Measurements from ENCODE around the gene LINC00237. TPM values are rescaled to one million over a fixed set of nuclear protein-coding genes. Genes with fewer than 3 reads are reported as not detected.

Gene LINC00237
- polyA plus RNA-seq, 2 of the 4 experiments (the other 2 are of a cell fraction), result not detected

- Histone ChIP-seq H3K9me3 (no peaks in the 10 kb centered on the region), H3K4me3 (no peak overlapping the region), H3K27ac (no peak overlapping the region), H3K4me1 (no peaks in the 10 kb centered on the region), H3K4me2 (no peak overlapping the region)
- peak in 1 of 2 experiments; percentile 54; a peak in 1 of 6 replicates for ATAC-seq
- ChIA-PET CTCF (interaction anchor here (1.2 kb wide), 1 partner anchor 15 kb away, joined by 3 read pairs; no protein-coding TSS in a partner anchor), POLR2A (no interaction called here)
- no peak for FAIRE-seq
- WGBS (ENCODE audit: missing lambda C conversion rate), result 19% methylated on average over 12 of the region's 12 CpGs
- DNase-seq (ENCODE audit: low read depth in 1 of 2, low spot score in 1 of 2), result no peak
- no peak for TF ChIP-seq HOXB13 (CRISPR knock-in tag; IDR thresholded peaks at IDR 0.05; ENCODE audit: low read depth)
- TF ChIP-seq USF2 (IDR thresholded peaks at IDR 0.05), result no peak
- TF ChIP-seq ATOH8 (CRISPR knock-in tag; IDR thresholded peaks at IDR 0.05; ENCODE audit: low read depth), result no peak
- no peak for TF ChIP-seq EHMT2 (IDR thresholded peaks at IDR 0.05; ENCODE audit: low read depth)
- no peak for TF ChIP-seq RNF2 (IDR thresholded peaks at IDR 0.05; ENCODE audit: borderline replicate concordance, low read depth)
- no peak for TF ChIP-seq E2F6 (IDR thresholded peaks at IDR 0.05; ENCODE audit: borderline replicate concordance, low read depth)
- TF ChIP-seq SREBF2 (IDR thresholded peaks at IDR 0.05), result no peak
- no peak for TF ChIP-seq ESRRA (IDR thresholded peaks at IDR 0.05; ENCODE audit: borderline replicate concordance, low read length)
- TF ChIP-seq RCOR1 (IDR thresholded peaks at IDR 0.05; ENCODE audit: low read depth, low read length), result no peak
- TF ChIP-seq, protein P1, sequence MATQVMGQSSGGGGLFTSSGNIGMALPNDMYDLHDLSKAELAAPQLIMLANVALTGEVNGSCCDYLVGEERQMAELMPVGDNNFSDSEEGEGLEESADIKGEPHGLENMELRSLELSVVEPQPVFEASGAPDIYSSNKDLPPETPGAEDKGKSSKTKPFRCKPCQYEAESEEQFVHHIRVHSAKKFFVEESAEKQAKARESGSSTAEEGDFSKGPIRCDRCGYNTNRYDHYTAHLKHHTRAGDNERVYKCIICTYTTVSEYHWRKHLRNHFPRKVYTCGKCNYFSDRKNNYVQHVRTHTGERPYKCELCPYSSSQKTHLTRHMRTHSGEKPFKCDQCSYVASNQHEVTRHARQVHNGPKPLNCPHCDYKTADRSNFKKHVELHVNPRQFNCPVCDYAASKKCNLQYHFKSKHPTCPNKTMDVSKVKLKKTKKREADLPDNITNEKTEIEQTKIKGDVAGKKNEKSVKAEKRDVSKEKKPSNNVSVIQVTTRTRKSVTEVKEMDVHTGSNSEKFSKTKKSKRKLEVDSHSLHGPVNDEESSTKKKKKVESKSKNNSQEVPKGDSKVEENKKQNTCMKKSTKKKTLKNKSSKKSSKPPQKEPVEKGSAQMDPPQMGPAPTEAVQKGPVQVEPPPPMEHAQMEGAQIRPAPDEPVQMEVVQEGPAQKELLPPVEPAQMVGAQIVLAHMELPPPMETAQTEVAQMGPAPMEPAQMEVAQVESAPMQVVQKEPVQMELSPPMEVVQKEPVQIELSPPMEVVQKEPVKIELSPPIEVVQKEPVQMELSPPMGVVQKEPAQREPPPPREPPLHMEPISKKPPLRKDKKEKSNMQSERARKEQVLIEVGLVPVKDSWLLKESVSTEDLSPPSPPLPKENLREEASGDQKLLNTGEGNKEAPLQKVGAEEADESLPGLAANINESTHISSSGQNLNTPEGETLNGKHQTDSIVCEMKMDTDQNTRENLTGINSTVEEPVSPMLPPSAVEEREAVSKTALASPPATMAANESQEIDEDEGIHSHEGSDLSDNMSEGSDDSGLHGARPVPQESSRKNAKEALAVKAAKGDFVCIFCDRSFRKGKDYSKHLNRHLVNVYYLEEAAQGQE (IDR thresholded peaks at IDR 0.05), result no peak
Measured at GRCh38 chr20:21074605-21075336, 31.4 kb downstream of the LINC00237 start.

- Histone ChIP-seq H3K4me3 (no peak overlapping the region), H3K27ac (no peak overlapping the region), H3K4me1 (no peaks in the 10 kb centered on the region), H3K9me3 (no peaks in the 10 kb centered on the region), H3K4me2 (no peak overlapping the region)
- FAIRE-seq (peak; percentile 99), ATAC-seq (no peak), DNase-seq (ENCODE audit: low read depth in 1 of 2, low spot score in 1 of 2) (no peak)
- ChIA-PET POLR2A (no interaction called here), CTCF (no interaction called here)
- TF ChIP-seq JUN (IDR thresholded peaks at IDR 0.05) (no peak), RCOR1 (IDR thresholded peaks at IDR 0.05; ENCODE audit: low read depth, low read length) (no peak), TFCP2L1 (CRISPR knock-in tag; IDR thresholded peaks at IDR 0.05) (no peak), MAX (IDR thresholded peaks at IDR 0.05) (no peak)
- TF ChIP-seq, protein P2, sequence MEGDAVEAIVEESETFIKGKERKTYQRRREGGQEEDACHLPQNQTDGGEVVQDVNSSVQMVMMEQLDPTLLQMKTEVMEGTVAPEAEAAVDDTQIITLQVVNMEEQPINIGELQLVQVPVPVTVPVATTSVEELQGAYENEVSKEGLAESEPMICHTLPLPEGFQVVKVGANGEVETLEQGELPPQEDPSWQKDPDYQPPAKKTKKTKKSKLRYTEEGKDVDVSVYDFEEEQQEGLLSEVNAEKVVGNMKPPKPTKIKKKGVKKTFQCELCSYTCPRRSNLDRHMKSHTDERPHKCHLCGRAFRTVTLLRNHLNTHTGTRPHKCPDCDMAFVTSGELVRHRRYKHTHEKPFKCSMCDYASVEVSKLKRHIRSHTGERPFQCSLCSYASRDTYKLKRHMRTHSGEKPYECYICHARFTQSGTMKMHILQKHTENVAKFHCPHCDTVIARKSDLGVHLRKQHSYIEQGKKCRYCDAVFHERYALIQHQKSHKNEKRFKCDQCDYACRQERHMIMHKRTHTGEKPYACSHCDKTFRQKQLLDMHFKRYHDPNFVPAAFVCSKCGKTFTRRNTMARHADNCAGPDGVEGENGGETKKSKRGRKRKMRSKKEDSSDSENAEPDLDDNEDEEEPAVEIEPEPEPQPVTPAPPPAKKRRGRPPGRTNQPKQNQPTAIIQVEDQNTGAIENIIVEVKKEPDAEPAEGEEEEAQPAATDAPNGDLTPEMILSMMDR (IDR thresholded peaks at IDR 0.05), result no peak
- 4% methylated on average over 1 of the region's 1 CpG for WGBS (ENCODE audit: missing lambda C conversion rate)
Measured at GRCh38 chr20:21067255-21067654, 38.9 kb downstream of the LINC00237 start.

Data from A549 (cell line).